Midbrain (tissue), 1 donor: ENCODE measurements around the gene SPTLC1.

Experiments
- DNase-seq: peaks from one replicate; lab custom pipeline; 2025; lab: John Stamatoyannopoulos, UW

SPTLC1 gene

GRCh38 chr9:92095236-92095635 lies 20.0 kb downstream of the SPTLC1 start:
- no peak for DNase-seq

- DNase-seq = no peak
Measured at GRCh38 chr9:92094655-92095054, 20.6 kb downstream of the SPTLC1 start.

GRCh38 chr9:92077888-92078287 lies 37.3 kb downstream of the SPTLC1 start:
- no peak for DNase-seq

GRCh38 chr9:92071634-92072033 lies 43.6 kb downstream of the SPTLC1 start:
- no peak for DNase-seq

- DNase-seq = no peak
Measured at GRCh38 chr9:92066168-92066567, 49.0 kb downstream of the SPTLC1 start.

GRCh38 chr9:92064711-92065110 lies 50.5 kb downstream of the SPTLC1 start:
- no peak for DNase-seq

GRCh38 chr9:92061184-92061583 lies 54.0 kb downstream of the SPTLC1 start:
- no peak for DNase-seq

GRCh38 chr9:92059661-92060060 lies 55.6 kb downstream of the SPTLC1 start:
- DNase-seq = no peak

- DNase-seq = no peak
Measured at GRCh38 chr9:92058723-92059444, 56.3 kb downstream of the SPTLC1 start.

GRCh38 chr9:92058026-92058425 lies 57.2 kb downstream of the SPTLC1 start:
- no peak for DNase-seq

- DNase-seq = no peak
Measured at GRCh38 chr9:92057226-92057625, 58.0 kb downstream of the SPTLC1 start.

- DNase-seq = no peak
Measured at GRCh38 chr9:92055624-92056023, 59.6 kb downstream of the SPTLC1 start.

- no peak for DNase-seq
Measured at GRCh38 chr9:92048924-92049625, 66.1 kb downstream of the SPTLC1 start.

- no peak for DNase-seq
Measured at GRCh38 chr9:92047500-92047899, 67.7 kb downstream of the SPTLC1 start.

- no peak for DNase-seq
Measured at GRCh38 chr9:92046676-92047075, 68.5 kb downstream of the SPTLC1 start.

- DNase-seq = no peak
Measured at GRCh38 chr9:92044936-92045335, 70.3 kb downstream of the SPTLC1 start.

- DNase-seq = no peak
Measured at GRCh38 chr9:92043002-92043401, 72.2 kb downstream of the SPTLC1 start.

- no peak for DNase-seq
Measured at GRCh38 chr9:92042260-92042659, 73.0 kb downstream of the SPTLC1 start.

GRCh38 chr9:92036756-92037155 lies 78.5 kb downstream of the SPTLC1 start:
- no peak for DNase-seq

- DNase-seq = no peak
Measured at GRCh38 chr9:92036411-92036746, 78.8 kb downstream of the SPTLC1 start.

GRCh38 chr9:92035687-92036410 lies 79.4 kb downstream of the SPTLC1 start:
- no peak for DNase-seq

GRCh38 chr9:92035146-92035545 lies 80.1 kb downstream of the SPTLC1 start:
- DNase-seq = no peak

GRCh38 chr9:92033991-92034390 lies 81.2 kb downstream of the SPTLC1 start:
- no peak for DNase-seq
